Stimulated activated CD8-positive, alpha-beta memory T cell treated with anti-CD3 and anti-CD28 coated beads, Interleukin-2, amount 100 ng/mL, for 48 hours (primary cell): Measurements from ENCODE around the gene DNAJC7.
"Not testable (repeated sequence)": the region's sequence is repeated elsewhere in the genome, so short reads cannot be mapped to it uniquely, and the experiment has no call there.

ENCODE experiments used
- DNase-seq, 2 donors: peaks; one replicate each; pipeline ENCODE4 v3.0.0-alpha.2; 2020; ENCODE audit warnings: low read depth in 2 of 2

DNAJC7 gene

DNA sequence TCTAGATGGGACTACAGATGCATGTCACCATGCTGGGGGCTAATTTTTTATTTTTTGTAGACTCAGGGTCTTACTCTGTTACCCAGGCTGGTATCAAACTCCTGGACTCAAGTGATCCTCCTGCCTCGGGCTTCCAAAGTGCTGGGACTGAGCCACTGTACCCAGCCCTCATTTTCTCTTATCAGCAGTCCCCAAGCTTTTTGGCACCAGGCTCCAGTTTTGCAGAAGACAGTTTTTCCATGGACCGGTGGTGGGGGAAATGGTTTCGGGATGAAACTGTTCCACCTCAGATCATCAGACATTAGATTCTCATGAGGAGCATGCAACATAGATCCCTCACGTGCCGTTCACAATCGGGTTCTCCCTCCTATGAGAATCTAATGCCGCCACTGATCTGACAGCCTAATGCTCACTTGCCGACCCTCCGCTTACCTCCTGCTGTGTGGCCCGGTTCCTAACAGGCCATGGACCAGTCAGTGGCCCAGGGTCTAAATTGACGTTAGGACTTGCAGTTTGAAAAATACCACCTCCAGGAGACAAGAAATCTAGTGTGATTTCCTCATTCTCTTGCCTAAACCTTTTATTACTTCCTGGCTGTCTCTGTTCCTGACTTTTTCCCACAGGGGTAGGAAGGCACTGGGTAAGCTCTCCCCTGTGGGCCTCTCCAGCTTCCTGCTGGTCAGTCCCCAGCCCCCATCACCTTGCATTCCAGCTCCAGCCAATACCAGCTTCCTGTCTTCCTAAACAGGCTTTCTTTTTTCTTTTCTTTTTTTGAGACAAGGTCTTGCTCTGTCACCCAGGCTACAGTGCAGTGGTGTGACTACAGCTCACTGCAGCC lies 60.0 kb downstream of the DNAJC7 start:
- no peak for DNase-seq

DNA sequence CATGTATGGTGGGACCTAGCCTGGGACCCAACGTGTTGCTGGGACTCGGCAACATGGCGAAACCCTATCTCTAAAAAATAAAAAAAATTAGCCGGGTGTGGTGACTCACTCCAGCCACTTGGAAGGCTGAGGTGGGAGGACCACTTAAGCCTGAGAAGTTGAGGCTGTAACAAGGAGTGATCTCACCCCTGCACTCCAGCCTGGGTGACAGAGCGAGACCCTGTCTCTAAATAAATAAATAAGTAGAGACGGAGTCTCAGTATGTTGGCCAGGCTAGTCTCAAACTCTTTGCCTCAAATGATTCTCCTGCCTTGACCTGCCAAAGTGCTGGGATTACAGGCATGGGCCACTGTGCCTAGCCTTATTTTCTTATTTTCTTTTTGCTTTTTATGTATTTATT lies 60.7 kb downstream of the DNAJC7 start:
- no peak for DNase-seq

DNA sequence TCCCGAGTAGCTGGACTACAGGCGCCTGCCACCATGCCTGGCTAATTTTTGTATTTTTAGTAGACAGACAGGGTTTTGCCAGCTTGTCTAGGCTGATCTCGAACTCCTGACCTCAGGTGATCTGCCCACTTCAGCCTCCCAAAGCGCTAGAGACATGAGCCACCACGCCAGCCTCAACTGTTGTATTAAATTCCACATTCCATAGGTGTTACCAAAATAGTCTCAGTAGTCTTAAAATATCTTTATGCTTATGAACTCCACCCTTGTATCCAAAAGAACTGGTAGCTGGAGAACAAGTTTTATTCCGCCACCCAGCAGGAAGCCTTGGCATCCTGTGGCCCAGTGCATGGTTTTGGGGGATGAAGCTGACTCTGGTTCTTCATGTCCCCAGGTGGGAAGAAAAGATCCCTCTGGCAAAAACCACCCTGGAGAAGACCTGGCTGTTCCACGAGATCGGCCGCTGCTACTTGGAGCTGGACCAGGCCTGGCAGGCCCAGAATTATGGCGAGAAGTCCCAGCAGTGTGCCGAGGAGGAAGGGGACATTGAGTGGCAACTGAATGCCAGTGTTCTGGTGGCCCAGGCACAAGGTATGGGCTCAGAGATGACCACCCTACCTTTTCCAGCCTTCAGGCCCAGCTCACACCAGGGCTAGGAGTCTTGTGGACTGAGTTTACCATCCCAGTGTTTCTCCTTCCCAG lies 68.3 kb downstream of the DNAJC7 start:
- DNase-seq, result no peak

DNA sequence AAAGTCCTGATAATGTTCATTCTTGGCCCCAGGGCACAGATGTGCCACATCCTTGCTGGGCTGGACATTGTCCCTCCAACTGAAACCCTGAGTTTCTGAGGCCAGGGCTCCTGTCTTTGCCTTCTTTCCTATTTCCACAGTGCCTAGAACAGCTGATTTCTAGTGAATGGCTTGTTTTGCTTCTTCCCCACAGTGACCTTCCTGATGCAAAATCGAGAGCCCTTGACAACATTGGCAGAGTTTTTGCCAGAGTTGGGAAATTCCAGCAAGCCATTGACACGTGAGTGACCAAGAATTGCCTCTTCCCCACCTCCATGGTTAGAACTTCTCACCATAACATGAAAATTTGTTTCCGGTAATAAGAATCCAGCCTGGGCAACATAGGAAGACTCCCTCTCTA lies 72.3 kb downstream of the DNAJC7 start:
- no peak for DNase-seq

DNA sequence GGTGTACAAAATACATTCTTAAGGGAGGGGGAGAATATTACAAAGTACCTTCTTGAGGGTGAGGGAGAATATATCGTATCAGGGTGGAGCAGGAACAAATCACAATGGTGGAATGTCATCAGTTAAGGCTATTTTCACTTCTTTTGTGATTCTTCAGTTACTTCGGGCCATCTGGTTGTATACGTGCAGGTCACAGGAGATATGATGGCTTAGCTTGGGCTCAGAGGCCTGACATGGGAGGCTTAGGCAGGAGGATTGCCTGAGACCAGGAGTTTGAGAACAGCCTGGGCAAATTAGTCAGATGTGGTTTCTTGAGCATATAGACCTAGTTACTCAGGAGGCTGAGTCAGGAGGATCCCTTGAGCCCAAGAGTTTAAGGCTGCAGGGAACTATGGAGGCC lies 73.7 kb downstream of the DNAJC7 start:
- DNase-seq, result no peak

DNA sequence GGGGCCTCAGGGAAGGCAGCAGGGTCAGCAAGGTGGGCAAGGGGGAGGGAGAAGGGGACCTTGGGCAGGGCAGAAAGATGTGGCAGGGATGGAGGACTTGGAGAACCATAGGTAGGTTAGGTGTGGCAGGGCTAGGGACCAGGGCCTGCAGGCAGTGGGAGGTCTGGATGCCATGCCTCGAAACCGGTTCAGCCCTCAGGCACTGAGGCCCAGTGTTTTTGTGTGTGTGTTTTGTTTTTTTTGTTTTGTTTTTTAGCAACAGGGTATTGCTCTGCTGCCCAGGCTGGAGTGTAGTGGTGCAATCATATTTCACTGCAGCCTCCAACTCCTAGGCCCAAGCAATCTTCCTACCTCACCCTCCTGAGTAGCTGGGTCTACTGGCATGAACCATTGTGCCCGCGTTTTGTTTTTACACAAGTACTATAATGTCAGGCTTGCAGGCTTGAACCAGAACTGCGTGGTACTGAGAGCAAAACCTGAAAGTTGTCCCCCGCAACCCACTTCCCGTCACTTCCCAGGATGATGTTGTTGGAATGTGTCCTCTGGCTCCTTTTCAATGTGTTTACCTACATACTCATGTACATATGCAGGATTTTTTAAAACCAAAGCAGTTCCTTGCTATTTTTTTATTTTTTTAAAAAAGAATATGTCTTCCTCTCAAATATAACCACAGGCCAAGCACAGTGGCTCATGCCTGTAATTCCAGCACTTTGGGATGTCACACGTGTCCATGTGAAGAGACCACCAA lies 74.4 kb downstream of the DNAJC7 start:
- no peak for DNase-seq

DNA sequence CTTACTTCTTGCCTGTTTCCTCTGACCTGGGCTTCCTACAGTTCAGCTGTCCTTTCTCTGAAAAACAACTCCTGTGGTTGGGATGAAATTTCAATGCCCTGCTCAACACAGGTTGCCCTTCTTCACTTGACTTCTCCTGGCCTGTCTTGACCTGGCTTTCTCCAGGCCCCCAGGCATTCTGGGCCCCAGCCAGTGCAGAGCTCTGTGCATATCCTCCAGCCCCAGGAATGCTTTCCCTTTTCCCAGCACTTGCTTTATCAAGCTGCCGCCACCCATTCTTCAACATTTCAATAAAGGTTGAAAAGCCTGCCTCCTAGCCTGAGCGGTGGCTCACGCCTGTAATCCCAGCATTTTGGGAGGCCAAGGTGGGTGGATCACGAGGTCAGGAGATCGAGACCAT lies 76.1 kb downstream of the DNAJC7 start:
- DNase-seq, result no peak

DNA sequence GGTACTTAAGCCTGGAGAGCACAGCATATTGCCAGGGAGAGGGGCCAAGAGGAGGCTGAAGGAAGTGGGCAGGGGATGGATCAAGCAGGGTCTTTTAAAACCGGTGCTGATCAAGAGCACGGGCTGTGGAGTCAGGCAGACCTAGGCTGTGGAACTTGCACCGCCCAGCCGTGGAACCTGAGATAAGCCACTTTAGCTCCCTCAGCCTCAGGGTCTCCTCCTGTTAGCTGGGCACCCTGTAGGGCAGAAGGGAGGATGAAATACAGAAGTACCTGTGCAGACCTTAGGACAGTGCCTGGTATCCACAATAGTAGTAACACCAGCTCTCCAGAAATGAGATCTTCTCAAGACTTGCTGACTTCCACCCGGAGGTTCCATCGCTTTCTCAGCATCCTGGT lies 77.5 kb downstream of the DNAJC7 start:
- DNase-seq, result no peak

DNA sequence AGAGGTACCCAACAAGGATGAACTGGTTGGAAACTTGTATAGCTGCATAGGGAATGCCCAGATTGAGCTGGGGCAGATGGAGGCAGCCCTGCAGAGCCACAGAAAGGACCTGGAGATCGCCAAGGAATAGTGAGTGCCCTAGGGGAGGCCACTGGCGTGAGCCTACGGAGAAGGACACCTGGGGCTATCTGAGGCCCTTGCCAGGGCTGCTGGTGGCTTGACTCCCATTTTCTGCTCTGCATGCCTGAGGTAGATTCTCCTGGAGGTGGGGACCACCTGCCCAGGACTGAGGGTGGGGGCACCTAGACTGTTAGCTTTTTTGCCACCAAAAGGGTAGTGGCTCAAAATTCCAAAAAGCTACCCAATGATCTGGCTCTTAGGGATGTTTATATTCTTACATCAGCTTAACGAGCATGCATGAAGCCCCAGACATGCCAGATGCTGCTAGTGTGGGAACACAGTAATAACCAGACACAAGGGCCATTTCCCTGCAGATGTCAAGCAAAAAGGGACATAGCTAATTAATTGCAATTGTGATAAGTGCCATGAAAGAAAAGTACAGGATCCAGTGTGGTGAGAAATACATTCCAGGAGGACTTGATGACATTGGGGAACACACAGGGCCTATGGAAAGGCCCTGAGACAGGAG lies 78.1 kb downstream of the DNAJC7 start:
- no peak for DNase-seq

DNA sequence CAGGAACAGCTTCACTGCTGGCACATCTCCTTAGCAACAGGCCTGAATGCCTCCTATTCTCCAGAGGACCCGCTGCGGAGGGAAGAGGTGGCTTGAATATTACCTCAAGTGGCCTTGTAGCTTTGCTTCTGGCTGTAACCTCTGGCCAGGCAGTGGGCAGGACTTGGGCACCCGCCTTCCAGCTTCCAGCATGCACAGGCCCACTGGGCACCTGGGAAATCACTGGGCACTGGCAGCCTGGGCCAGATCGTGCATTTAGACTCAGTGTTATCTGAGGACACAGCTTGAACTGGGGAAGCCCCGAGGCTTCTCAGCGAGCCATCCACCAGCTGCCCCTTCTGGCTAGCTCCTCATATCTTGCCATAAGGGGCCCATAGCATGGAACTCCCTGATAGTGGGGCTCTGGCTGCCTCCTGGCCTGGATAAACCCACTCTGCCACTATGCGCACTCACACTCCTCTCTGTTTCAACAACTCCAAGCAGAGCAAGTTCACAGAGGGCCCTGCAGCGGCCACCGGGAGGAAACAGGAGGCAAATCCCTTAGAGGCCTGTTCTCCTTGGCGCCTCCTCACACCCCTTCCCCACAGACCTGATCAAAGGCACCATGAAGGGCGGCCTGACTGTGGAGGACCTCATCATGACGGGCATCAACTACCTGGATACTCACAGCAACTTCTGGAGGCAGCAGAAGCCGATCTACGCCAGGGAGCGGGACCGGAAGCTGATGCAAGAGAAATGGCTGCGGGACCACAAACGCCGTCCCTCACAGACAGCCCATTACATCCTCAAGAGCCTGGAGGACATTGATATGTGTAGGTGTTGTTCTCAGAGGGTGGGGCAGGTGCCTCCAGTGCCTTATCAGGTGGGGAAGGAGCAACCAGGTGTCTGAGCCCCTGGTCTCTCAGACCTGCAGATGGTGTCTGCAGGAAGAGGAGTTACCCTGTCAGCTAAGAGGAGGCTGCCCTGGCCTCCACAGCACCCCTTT lies 79.0 kb downstream of the DNAJC7 start:
- no peak for DNase-seq

DNA sequence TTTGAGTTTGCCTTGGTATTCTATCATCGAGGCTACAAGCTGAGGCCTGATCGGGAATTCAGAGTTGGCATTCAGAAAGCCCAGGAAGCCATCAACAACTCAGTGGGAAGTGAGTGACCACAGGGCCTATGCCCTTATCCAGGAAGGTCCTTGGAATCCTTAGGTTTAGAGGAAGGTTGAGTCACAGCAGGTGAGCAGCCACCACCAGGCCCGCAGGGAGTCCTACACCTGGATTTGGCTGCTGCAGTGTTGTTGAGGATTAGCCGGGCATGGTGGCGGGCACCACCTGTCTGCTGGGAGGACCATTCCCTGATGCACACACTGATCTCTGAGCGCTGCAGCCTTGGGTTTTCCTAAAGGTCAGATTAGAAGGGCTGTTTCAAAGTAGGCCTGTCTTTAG lies 81.6 kb downstream of the DNAJC7 start:
- DNase-seq, result no peak

DNA sequence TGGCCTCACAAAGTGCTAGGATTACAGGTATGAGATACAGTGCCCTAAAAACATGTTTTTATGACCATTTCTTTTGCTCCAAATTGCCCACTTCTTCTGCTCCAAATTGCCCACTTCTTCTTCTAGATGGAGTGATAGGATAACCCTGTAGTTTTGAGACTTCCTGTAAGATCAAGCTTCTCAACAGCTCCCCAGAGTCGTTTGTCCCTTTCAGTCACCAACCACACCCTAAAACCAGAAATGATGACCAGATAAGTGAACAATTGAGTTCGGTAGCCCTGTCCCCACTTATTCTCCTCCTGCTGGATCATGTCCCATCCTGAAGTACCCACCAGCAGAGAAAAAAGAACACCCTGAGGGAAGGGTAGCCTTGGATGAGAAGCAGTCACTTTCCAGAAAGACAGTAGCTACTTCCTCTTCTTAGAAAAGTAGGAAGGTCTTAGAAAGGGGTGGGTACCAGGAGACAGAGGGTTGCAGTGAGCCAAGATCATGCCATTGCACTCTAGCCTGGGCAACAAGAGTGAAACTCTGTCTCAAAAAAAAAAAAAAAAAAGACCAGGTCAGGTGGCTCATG lies 84.3 kb downstream of the DNAJC7 start:
- no peak for DNase-seq

DNA sequence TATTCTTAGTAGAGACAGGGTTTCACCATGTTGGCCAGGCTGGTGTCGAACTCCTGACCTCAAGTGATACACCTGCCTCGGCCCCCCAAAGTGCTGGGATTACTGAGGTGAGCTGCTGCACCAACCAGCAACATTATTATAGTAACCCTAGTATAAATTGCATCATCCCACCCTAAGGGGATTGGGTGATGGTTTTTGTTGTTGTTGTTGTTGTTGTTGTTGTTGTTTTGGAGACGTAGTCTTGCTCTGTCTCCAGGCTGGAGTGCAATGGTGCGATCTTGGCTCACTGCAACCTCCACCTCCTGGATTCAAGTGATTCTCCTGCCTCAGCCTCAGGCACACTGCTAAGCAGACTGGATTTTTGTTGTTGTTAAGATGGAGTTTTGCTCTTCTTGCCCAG lies 85.5 kb downstream of the DNAJC7 start:
- DNase-seq, result not testable (repeated sequence)

DNA sequence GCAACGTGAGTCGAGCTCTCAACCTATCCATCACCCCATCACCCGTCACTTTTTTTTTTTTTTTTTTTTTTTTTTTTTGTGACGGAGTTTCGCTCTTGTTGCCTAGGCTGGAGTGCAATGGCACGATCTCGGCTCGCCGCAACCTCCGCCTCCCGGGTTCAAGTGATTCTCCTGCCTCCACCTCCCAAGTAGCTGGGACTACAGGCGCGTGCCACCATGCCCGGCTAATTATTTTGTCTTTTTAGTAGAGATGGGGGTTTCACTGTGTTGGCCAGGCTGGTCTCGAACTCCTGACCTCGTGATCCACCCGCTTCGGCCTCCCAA lies 86.4 kb downstream of the DNAJC7 start:
- not testable (repeated sequence) for DNase-seq

DNA sequence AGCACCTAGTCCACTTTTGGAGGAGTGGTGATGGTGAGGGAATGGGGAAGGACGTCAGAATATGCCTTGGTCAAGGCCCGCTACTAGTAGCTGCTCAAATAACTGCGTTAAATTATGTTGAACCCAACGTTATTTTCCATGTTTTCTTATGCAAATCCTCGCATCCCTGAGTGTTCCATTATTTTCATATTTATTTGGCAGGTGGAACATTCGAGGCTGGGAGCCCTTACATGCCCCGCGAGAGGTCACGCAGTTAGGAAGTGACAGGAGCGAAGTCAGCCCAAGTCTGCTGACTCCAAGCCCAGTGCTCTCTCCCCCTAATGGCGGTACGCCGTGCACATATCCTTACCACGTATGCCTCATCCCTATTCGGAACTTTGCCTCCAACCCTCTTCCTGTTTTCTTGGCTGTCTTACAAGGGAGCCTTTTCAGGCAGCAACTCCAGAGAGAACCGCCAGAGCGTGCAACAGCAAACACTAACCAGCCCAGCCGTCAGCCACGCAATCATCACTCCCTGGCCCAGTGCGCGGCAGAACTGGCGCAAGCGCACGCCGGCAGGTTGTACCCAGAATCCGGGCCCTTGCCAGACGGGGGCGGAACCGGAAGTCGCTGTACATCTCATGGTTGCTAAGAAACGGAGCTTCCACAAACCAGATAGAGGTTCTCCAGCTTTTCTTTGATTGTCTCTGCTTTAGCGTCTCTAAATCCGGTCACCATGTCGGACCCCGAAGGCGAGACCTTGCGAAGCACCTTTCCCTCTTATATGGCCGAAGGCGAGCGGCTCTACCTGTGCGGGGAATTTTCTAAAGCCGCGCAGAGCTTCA lies 87.0 kb downstream of the DNAJC7 start, which contains the start of gene ODAD4:
Gene ODAD4, plus strand, starts transcription at position 609 of the 824 bp plus-strand sequence. Its CDS starts 107 bp downstream, at position 716.
- DNase-seq, result peak; percentile 90 to 94

DNA sequence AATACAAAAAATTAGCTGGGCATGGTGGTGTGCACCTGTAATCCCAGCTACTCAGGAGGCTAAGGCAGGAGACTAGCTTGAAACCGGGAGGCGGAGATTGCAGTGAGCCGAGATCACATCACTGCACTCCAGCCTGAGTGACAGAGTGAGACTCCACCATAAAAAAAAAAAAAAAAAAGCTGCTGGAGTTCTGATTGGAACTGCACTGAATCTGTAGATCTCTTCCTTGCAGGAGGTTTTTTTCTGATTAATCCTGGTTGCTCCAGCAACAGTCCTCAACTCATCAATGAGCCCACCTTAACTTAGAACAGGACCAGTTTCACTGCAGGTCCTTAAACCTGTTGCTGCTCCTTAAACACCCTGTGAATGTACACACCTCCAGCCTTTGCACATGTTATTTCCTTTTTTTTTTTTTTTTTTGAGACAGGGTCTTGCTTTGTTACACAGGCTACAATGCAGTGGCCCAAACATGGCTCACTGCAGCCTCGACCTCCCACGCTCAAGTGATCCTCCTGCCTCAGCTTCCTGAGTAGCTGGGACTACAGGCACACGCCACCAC lies 88.5 kb downstream of the DNAJC7 start:
- no peak for DNase-seq
